HFFc6 (cell line): ENCODE data around the gene C10orf90. TPM values are rescaled to one million over a fixed set of nuclear protein-coding genes. Genes with fewer than 3 reads are reported as not detected.

Source experiments
- DNase-seq: peaks from one replicate; pipeline ENCODE4 v3.0.0-alpha.2; 2018
- H3K27ac Mint-ChIP-seq: 2 replicates; pipeline ENCODE4 v1.8.0; 2020; ENCODE audit warnings: mild to moderate bottlenecking, mixed read lengths
- H3K27me3 Mint-ChIP-seq: 2 replicates; pipeline ENCODE4 v1.8.0; 2021; ENCODE audit warnings: mild to moderate bottlenecking, moderate library complexity, mixed read lengths; ENCODE audit not compliant: insufficient read depth
- H3K36me3 Mint-ChIP-seq: 2 replicates; pipeline ENCODE4 v1.8.0; 2021; ENCODE audit warnings: low read depth, mixed read lengths
- H3K4me1 Mint-ChIP-seq: 2 replicates; pipeline ENCODE4 v1.8.0; 2020; ENCODE audit warnings: low read depth, mixed read lengths
- H3K4me3 Mint-ChIP-seq: 2 replicates; pipeline ENCODE4 v1.8.0; 2020; ENCODE audit warnings: mild to moderate bottlenecking, moderate library complexity, mixed read lengths
- H3K9me3 Mint-ChIP-seq: 2 replicates; pipeline ENCODE4 v1.8.0; 2020; ENCODE audit warnings: mild to moderate bottlenecking, mixed read lengths
- total RNA-seq, 6 experiments: library from RNA; stranded (reverse); fragmentation: NEBNext Ultra II Directional; extraction: Animal tissue kit (Norgen Biotek cat#: 25700); gene quantifications; 2 replicates in 1 of 6; 3 replicates in 5 of 6; pipeline ENCODE4 v1.2.3, GENCODE V29; 2021
- TF ChIP-seq, protein P1 (sequence below): fragments of 200-600 bp; sonication (generic); IDR thresholded peaks from 2 replicates; pipeline ENCODE4 v1.5.0; 2021; ENCODE audit warnings: antibody characterized with exemption, mild to moderate bottlenecking

The C10orf90 gene
- total RNA-seq, 6 experiments from 2014 or later, result not detected

DNA sequence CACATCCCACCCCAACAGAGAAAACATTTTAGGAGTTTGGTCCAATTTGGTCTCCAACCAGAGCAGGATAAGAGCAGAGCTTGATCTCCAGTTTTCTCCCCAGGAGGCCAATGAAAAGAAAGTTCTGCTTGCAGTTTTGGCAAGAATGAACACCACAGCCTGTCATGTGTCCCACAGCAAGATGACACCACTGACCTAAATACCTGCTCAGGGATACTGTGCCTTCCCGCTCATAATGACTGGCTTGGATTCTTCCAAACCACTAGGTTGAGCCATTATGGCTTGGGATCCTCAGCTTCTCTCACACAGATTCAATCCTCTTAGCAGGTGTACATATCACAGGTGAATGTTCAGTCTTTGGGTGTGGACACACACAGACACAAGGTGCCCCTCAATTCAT lies 53.3 kb downstream of the C10orf90 start:
- Mint-ChIP-seq H3K36me3 (no peaks in the 10 kb centered on the region), H3K4me1 (no peaks in the 10 kb centered on the region), H3K4me3 (no peak overlapping the region), H3K27ac (no peak overlapping the region), H3K27me3 (peaks cover 3% of the 10 kb centered on the region), H3K9me3 (peaks cover 4% of the 10 kb centered on the region; the same call in 1 of the 2 replicates)
- TF ChIP-seq, protein P1, sequence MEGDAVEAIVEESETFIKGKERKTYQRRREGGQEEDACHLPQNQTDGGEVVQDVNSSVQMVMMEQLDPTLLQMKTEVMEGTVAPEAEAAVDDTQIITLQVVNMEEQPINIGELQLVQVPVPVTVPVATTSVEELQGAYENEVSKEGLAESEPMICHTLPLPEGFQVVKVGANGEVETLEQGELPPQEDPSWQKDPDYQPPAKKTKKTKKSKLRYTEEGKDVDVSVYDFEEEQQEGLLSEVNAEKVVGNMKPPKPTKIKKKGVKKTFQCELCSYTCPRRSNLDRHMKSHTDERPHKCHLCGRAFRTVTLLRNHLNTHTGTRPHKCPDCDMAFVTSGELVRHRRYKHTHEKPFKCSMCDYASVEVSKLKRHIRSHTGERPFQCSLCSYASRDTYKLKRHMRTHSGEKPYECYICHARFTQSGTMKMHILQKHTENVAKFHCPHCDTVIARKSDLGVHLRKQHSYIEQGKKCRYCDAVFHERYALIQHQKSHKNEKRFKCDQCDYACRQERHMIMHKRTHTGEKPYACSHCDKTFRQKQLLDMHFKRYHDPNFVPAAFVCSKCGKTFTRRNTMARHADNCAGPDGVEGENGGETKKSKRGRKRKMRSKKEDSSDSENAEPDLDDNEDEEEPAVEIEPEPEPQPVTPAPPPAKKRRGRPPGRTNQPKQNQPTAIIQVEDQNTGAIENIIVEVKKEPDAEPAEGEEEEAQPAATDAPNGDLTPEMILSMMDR, result no peak
- DNase-seq, result no peak

DNA sequence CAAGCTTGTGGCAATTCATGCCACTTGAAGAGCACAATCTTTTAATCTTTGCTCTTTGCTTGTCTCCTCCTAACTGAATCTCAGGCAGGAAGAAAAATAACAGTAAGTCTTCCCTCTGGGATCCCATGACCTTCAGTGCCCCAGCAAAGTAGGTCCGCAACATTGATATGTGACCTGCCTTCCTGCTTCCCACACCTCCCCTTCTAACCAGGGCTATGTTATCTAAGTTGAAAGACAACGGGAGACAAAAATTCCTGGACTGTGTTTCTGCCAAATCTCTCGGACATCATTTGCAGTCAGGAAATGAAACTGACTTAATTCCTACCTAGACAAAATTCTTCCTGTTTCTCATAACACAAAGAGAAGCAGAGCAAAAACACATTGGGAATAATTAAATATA lies 53.8 kb downstream of the C10orf90 start:
- Mint-ChIP-seq H3K36me3 (no peaks in the 10 kb centered on the region), H3K9me3 (peaks cover 4% of the 10 kb centered on the region; the same call in 1 of the 2 replicates), H3K27ac (no peak overlapping the region), H3K4me3 (no peak overlapping the region), H3K4me1 (no peaks in the 10 kb centered on the region), H3K27me3 (peaks cover 1% of the 10 kb centered on the region)
- TF ChIP-seq, protein P1, result no peak
- DNase-seq, result no peak

DNA sequence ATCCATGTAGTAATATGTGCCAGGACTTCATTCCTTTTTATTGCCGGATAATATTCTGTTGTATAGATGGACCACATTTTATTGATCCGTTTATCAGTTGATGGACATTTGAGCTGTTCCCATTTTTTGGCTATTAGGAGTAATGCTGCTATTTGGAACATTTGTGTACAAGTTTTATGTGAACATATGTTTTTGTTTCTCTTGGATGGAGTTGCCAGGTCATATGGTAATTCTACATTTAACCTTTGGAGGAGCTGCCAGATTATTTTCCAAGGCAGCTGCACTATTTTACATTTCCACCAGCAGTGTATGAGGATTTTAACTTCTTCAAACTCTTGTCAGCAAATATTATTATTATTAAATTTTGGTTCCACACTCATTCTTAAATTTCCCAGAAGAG lies 59.2 kb downstream of the C10orf90 start:
- Mint-ChIP-seq H3K27ac (no peak overlapping the region), H3K4me1 (no peaks in the 10 kb centered on the region), H3K27me3 (peaks cover 3% of the 10 kb centered on the region), H3K4me3 (no peak overlapping the region), H3K36me3 (no peaks in the 10 kb centered on the region), H3K9me3 (peaks cover 4% of the 10 kb centered on the region; the same call in 1 of the 2 replicates)
- no peak for DNase-seq
- TF ChIP-seq, protein P1, result no peak

DNA sequence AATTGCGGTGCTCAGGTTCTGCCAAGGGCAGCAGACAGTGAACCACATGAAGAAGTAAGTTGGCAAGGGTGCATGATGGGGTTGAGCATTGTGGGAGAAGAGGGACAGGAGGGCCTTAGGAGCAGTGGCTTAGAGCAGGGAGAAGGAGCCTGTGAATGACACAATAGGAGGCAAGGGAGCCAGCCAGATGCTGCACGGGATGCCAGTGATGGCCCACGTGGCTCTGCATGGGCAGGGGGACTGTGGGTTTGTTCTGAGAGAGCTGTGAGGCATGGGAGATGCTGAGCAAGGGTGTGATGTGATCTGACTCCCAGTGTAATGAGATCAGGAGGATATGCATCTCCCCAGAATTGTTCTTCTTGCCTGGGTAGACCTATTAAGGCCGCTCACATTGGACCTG lies 60.9 kb downstream of the C10orf90 start:
- H3K4me1 Mint-ChIP-seq, result no peaks in the 10 kb centered on the region
- TF ChIP-seq, protein P1, result no peak
- no peak overlapping the region for H3K27ac Mint-ChIP-seq
- no peak for DNase-seq
- H3K4me3 Mint-ChIP-seq, result no peak overlapping the region
- peaks cover 4% of the 10 kb centered on the region; the same call in 1 of the 2 replicates for H3K9me3 Mint-ChIP-seq
- no peaks in the 10 kb centered on the region for H3K36me3 Mint-ChIP-seq
- H3K27me3 Mint-ChIP-seq, result peaks cover 3% of the 10 kb centered on the region

DNA sequence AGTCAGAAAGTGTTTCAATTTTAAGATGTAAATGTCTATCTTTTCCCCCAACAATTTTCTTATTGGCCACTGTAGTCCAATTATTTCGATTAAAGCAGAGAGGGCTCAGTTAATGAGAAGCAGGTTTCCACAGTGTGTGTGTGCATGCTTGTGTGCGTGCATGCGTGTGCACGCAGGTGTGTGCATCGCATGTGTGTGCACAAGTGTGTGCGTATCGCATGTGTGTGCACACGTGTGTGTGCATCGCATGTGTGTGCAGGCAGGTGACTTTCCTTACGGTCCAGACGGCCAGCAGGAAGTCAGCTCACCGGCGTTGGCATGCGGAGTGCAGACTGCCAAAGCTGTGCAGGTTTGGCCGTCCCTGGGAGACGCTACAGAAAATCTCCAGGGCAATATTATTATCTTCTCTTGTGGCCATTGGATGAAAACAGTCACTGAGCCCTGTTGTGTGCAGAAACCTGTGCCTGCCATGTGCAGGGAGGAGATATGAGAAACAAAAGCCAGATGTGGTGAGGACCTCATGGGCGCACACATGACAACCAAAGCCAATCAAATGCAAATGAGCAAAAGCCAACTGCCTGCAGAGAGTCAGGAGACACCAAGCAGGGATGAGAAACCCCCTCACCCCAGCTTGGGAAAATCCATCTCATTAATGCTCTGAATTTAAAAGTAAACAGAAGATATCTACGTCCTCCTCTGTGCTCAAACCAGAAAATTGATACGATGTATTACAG lies 70.4 kb downstream of the C10orf90 start:
- Mint-ChIP-seq H3K4me3 (no peak overlapping the region), H3K4me1 (no peaks in the 10 kb centered on the region), H3K36me3 (no peaks in the 10 kb centered on the region), H3K27ac (no peak overlapping the region), H3K9me3 (no peaks in the 10 kb centered on the region; the same call in 1 of the 2 replicates), H3K27me3 (no peaks in the 10 kb centered on the region)
- no peak for DNase-seq
- TF ChIP-seq, protein P1, result no peak
